ENCODE measurements around the gene TCF4. TPM values are rescaled to one million over a fixed set of nuclear protein-coding genes. Genes with fewer than 3 reads are reported as not detected.

The TCF4 gene
- total RNA-seq, 1 donor from 2014 or later: 115 TPM

DNA sequence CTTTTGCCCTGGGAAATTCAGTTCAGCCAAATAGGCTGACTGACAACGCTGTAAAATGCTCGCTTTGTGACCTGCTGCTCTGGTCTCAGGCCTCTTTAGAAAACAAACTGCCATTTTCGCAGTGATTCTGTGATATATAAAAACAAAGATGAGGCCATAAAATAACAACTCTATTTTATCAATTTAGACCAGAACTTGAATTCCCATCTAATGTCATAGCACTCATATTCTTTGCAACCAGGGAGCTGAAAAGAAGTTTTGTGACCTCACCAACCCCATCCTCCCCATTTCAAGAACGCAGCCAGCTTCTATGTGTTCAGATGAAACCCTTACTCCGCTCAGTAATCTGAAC lies 40.3 kb downstream of the TCF4 start:
- Histone ChIP-seq H3K4me1 (ENCODE audit: insufficient read depth, low read length) (peaks cover 9% of the 10 kb centered on the region), H4K20me1 (ENCODE audit: insufficient read depth, low read length) (peaks cover 35% of the 10 kb centered on the region), H3K4me3 (ENCODE audit: insufficient read depth, low read depth, low read length) (no peak overlapping the region), H3K9me3 (ENCODE audit: insufficient read depth, low read depth, low read length) (no peaks in the 10 kb centered on the region), H3K79me2 (ENCODE audit: insufficient read depth, low read length) (peaks cover 77% of the 10 kb centered on the region), H3K4me2 (ENCODE audit: low read length) (peak overlapping the region; percentile 79), H3K36me3 (ENCODE audit: insufficient read depth, low read length) (peaks cover 3% of the 10 kb centered on the region), H2AFZ (ENCODE audit: low read depth, low read length) (no peak overlapping the region), H3K27ac (ENCODE audit: low read depth, low read length) (peak overlapping the region; percentile 45), H3K9ac (ENCODE audit: low read length) (no peak overlapping the region), H3K27me3 (ENCODE audit: insufficient read depth, low read length) (no peaks in the 10 kb centered on the region)
- H3K9me3 Mint-ChIP-seq (ENCODE audit: unreplicated experiment): peaks cover 2% of the 10 kb centered on the region
- H3K4me1 Mint-ChIP-seq (ENCODE audit: low read depth, unreplicated experiment): peaks cover 21% of the 10 kb centered on the region
- no peaks in the 10 kb centered on the region for H3K27me3 Mint-ChIP-seq (ENCODE audit: low read depth, unreplicated experiment)
- peaks cover 10% of the 10 kb centered on the region for H3K36me3 Mint-ChIP-seq (ENCODE audit: low read depth, unreplicated experiment)
- no peak for TF ChIP-seq EZH2 (IDR thresholded peaks at IDR 0.05; ENCODE audit: insufficient read depth, low read length)
- TF ChIP-seq, protein P1, sequence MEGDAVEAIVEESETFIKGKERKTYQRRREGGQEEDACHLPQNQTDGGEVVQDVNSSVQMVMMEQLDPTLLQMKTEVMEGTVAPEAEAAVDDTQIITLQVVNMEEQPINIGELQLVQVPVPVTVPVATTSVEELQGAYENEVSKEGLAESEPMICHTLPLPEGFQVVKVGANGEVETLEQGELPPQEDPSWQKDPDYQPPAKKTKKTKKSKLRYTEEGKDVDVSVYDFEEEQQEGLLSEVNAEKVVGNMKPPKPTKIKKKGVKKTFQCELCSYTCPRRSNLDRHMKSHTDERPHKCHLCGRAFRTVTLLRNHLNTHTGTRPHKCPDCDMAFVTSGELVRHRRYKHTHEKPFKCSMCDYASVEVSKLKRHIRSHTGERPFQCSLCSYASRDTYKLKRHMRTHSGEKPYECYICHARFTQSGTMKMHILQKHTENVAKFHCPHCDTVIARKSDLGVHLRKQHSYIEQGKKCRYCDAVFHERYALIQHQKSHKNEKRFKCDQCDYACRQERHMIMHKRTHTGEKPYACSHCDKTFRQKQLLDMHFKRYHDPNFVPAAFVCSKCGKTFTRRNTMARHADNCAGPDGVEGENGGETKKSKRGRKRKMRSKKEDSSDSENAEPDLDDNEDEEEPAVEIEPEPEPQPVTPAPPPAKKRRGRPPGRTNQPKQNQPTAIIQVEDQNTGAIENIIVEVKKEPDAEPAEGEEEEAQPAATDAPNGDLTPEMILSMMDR (IDR thresholded peaks at IDR 0.05; ENCODE audit: insufficient read depth, low read depth, low read length): no peak
- DNase-seq (ENCODE audit: low read depth) (no peak), FAIRE-seq (no peak)
- peak overlapping the region; percentile 60 for H3K27ac Mint-ChIP-seq (ENCODE audit: unreplicated experiment)
- H3K4me3 Mint-ChIP-seq (ENCODE audit: unreplicated experiment): peak overlapping the region; percentile 46

DNA sequence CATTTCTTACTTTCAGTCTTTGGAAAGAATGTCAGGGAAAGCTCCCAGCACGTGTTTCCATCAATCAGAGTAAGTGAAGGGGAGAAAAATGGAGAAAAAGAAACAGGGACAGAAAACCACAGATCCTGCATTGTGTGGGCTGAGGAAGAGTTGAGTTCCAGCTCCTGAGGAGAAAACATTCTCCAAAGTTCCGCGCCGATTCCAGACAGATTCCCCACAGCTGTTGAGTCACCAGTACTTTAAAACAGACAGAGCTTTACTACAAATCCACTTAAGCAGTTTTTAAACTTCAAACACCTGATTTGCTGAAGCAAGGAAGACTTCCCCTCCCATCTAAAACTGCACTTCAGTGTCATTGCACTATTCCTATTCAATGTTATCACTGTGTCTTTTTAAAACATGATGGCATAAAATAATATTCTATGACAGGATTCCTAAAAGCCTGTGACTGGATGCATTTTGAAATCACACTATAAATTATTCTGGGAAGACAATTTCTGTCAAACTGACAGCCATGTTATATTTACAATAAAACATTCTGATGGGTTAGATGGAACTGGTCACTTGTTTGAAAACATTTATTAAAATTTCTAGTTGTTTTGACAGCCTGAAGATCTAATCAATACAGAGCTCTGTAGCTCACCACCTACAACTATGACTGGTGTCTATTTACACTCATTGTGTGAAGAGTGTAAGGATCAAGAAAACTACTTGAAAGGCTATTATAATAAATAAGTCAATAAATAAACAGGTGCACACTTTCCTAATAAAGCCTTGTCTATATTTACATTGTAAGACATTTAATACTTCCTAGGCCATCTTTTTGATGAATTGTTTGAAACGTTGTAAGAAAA lies 40.9 kb downstream of the TCF4 start:
- peak; percentile 86 for FAIRE-seq
- H4K20me1 ChIP-seq (ENCODE audit: insufficient read depth, low read length): peaks cover 34% of the 10 kb centered on the region
- H3K4me3 ChIP-seq (ENCODE audit: insufficient read depth, low read depth, low read length): peak overlapping the region; percentile 43
- H3K4me2 ChIP-seq (ENCODE audit: low read length): peak overlapping the region; percentile 79
- no peaks in the 10 kb centered on the region for H3K27me3 ChIP-seq (ENCODE audit: insufficient read depth, low read length)
- H3K4me1 ChIP-seq (ENCODE audit: insufficient read depth, low read length): peaks cover 9% of the 10 kb centered on the region
- Mint-ChIP-seq H3K9me3 (ENCODE audit: unreplicated experiment) (peaks cover 2% of the 10 kb centered on the region), H3K27me3 (ENCODE audit: low read depth, unreplicated experiment) (no peaks in the 10 kb centered on the region), H3K36me3 (ENCODE audit: low read depth, unreplicated experiment) (peaks cover 8% of the 10 kb centered on the region), H3K4me1 (ENCODE audit: low read depth, unreplicated experiment) (peaks cover 21% of the 10 kb centered on the region), H3K27ac (ENCODE audit: unreplicated experiment) (peak overlapping the region; percentile 60), H3K4me3 (ENCODE audit: unreplicated experiment) (no peak overlapping the region)
- peaks cover 80% of the 10 kb centered on the region for H3K79me2 ChIP-seq (ENCODE audit: insufficient read depth, low read length)
- H2AFZ ChIP-seq (ENCODE audit: low read depth, low read length): no peak overlapping the region
- peak overlapping the region; percentile 45 for H3K27ac ChIP-seq (ENCODE audit: low read depth, low read length)
- H3K36me3 ChIP-seq (ENCODE audit: insufficient read depth, low read length): peaks cover 3% of the 10 kb centered on the region
- no peaks in the 10 kb centered on the region for H3K9me3 ChIP-seq (ENCODE audit: insufficient read depth, low read depth, low read length)
- peak overlapping the region; percentile 59 for H3K9ac ChIP-seq (ENCODE audit: low read length)
- TF ChIP-seq EZH2 (IDR thresholded peaks at IDR 0.05; ENCODE audit: insufficient read depth, low read length): no peak
- TF ChIP-seq, protein P1 (IDR thresholded peaks at IDR 0.05; ENCODE audit: insufficient read depth, low read depth, low read length): no peak
- DNase-seq (ENCODE audit: low read depth): peak; percentile 94

DNA sequence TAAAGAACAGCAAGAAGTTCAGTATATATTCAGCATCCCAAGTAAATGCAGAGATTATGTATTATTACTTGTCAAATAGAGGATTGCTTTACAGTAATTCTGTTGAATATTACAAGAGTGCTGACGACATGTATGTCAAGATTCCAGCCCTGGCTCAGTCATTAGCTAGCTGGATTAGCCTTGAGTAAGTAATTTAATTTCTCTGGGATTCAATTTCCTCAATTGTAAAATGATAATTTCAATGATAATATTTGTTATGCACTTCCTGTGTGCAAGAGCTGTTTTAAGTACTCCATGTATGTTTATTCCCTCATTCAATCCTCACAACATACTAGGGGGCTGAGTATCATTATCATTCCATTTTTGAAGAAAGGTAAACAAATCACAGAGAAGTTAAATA lies 44.0 kb downstream of the TCF4 start:
- H2AFZ ChIP-seq (ENCODE audit: low read depth, low read length): no peak overlapping the region
- H3K9me3 Mint-ChIP-seq (ENCODE audit: unreplicated experiment): no peaks in the 10 kb centered on the region
- no peaks in the 10 kb centered on the region for H3K9me3 ChIP-seq (ENCODE audit: insufficient read depth, low read depth, low read length)
- no peak overlapping the region for H3K27ac Mint-ChIP-seq (ENCODE audit: unreplicated experiment)
- H3K9ac ChIP-seq (ENCODE audit: low read length): no peak overlapping the region
- no peaks in the 10 kb centered on the region for H3K36me3 ChIP-seq (ENCODE audit: insufficient read depth, low read length)
- no peaks in the 10 kb centered on the region for H3K27me3 ChIP-seq (ENCODE audit: insufficient read depth, low read length)
- no peaks in the 10 kb centered on the region for H3K36me3 Mint-ChIP-seq (ENCODE audit: low read depth, unreplicated experiment)
- no peak overlapping the region for H3K27ac ChIP-seq (ENCODE audit: low read depth, low read length)
- no peak overlapping the region for H3K4me3 Mint-ChIP-seq (ENCODE audit: unreplicated experiment)
- H3K79me2 ChIP-seq (ENCODE audit: insufficient read depth, low read length): peaks cover 79% of the 10 kb centered on the region
- peaks cover 21% of the 10 kb centered on the region for H3K4me1 Mint-ChIP-seq (ENCODE audit: low read depth, unreplicated experiment)
- TF ChIP-seq EZH2 (IDR thresholded peaks at IDR 0.05; ENCODE audit: insufficient read depth, low read length): no peak
- FAIRE-seq: peak; percentile 45
- peaks cover 27% of the 10 kb centered on the region for H4K20me1 ChIP-seq (ENCODE audit: insufficient read depth, low read length)
- DNase-seq (ENCODE audit: low read depth): no peak
- H3K4me1 ChIP-seq (ENCODE audit: insufficient read depth, low read length): peaks cover 9% of the 10 kb centered on the region
- no peak overlapping the region for H3K4me3 ChIP-seq (ENCODE audit: insufficient read depth, low read depth, low read length)
- H3K4me2 ChIP-seq (ENCODE audit: low read length): no peak overlapping the region
- H3K27me3 Mint-ChIP-seq (ENCODE audit: low read depth, unreplicated experiment): no peaks in the 10 kb centered on the region
